T-cell (primary cell): Measurements from ENCODE around the gene PRM3. TPM values are rescaled to one million over a fixed set of nuclear protein-coding genes. Genes with fewer than 3 reads are reported as not detected.

Experiments
- ATAC-seq, 4 experiments: fragments of 200-7000 bp in 3 of 4; fragments of 150-1000 bp in 1 of 4; cut with Tn5 transposase; replicated peaks in 1 of 4; 1 replicate in 3 of 4; 2 replicates in 1 of 4; pipeline ENCODE4 v1.10.0; 2021; ENCODE audit warnings: moderate library complexity in 3 of 4, mild to moderate bottlenecking in 2 of 4, moderate number of reproducible peaks in 1 of 4
- CTCF ChIA-PET, 2 donors: fragments of 300-600 bp; sonication (Branson Sonifier 250); formaldehyde crosslinking; loops; one replicate each; lab custom pipeline; 2022; ENCODE audit warnings: antibody characterized with exemption in 2 of 2; lab: Charles Lee
- POLR2A ChIA-PET, 2 donors: fragments of 300-600 bp; sonication (Branson Sonifier 250); formaldehyde crosslinking; loops; one replicate each; lab custom pipeline; 2022; ENCODE audit warnings: antibody characterized with exemption in 2 of 2; lab: Charles Lee
- DNase-seq, 35 experiments: peaks; one replicate each; pipeline versions ENCODE4 v3.0.0 to v3.0.0-alpha.2; 2013 to 2023
- H3K27ac ChIP-seq: one replicate; pipeline ENCODE4 v1.5.1; 2013; ENCODE audit warnings: low read length
- H3K27me3 ChIP-seq, 2 experiments: replicated peaks in 1 of 2; 1 replicate in 1 of 2; 2 replicates in 1 of 2; pipeline versions ENCODE4 v1.6.1 to v1.7.0; 2013; ENCODE audit warnings: low read length in 1 of 2, mixed read lengths in 1 of 2; ENCODE audit not compliant: control insufficient read depth in 2 of 2, insufficient read depth in 2 of 2; ENCODE audit errors: extremely low read depth in 1 of 2
- H3K36me3 ChIP-seq, 2 donors: 1 replicate in 1 of 2; 2 replicates in 1 of 2; pipeline versions ENCODE4 v1.6.1 to v1.7.0; 2013; ENCODE audit warnings: low read length in 1 of 2; ENCODE audit not compliant: control insufficient read depth in 2 of 2, insufficient read depth in 1 of 2; ENCODE audit errors: extremely low read depth in 1 of 2
- H3K4me1 ChIP-seq, 2 experiments: 1 replicate in 1 of 2; 2 replicates in 1 of 2; pipeline versions ENCODE4 v1.6.1 to v1.7.0; 2013; ENCODE audit warnings: low read length in 2 of 2, mixed read lengths in 1 of 2; ENCODE audit not compliant: insufficient read depth in 2 of 2, control insufficient read depth in 1 of 2; ENCODE audit errors: extremely low read depth in 1 of 2
- H3K4me3 ChIP-seq, 2 donors: 1 replicate in 1 of 2; 2 replicates in 1 of 2; pipeline versions ENCODE4 v1.5.1 to v1.7.0; 2013; ENCODE audit warnings: mild to moderate bottlenecking in 2 of 2, low read length in 1 of 2, moderate library complexity in 1 of 2; ENCODE audit not compliant: control insufficient read depth in 1 of 2; ENCODE audit errors: extremely low read depth in 1 of 2
- H3K9me3 ChIP-seq: 2 replicates; pipeline ENCODE4 v1.7.0; 2013
- H3K27ac Mint-ChIP-seq, 2 donors: one replicate each; pipeline ENCODE4 v1.8.0; 2020 to 2021; ENCODE audit warnings: mild to moderate bottlenecking in 2 of 2, mixed read lengths in 2 of 2
- H3K27me3 Mint-ChIP-seq, 2 donors: one replicate each; pipeline ENCODE4 v1.8.0; 2021 to 2022; ENCODE audit warnings: mixed read lengths in 2 of 2
- H3K36me3 Mint-ChIP-seq: one replicate; pipeline ENCODE4 v1.8.0; 2021; ENCODE audit warnings: mixed read lengths
- H3K4me1 Mint-ChIP-seq, 3 donors: one replicate each; pipeline ENCODE4 v1.8.0; 2020 to 2022; ENCODE audit warnings: mixed read lengths in 3 of 3, mild to moderate bottlenecking in 1 of 3
- H3K4me3 Mint-ChIP-seq, 3 donors: one replicate each; pipeline ENCODE4 v1.8.0; 2020 to 2022; ENCODE audit warnings: mild to moderate bottlenecking in 3 of 3, mixed read lengths in 3 of 3, moderate library complexity in 3 of 3
- H3K9me3 Mint-ChIP-seq, 3 donors: one replicate each; pipeline ENCODE4 v1.8.0; 2020 to 2022; ENCODE audit warnings: mixed read lengths in 3 of 3
- WGBS: methylation state at CpG from one replicate; pipeline ENCODE4 v1.1.5; 2013; ENCODE audit warnings: missing lambda C conversion rate; ENCODE audit not compliant: insufficient coverage; 5-methylcytosine and 5-hydroxymethylcytosine counted together
- total RNA-seq, 35 experiments: library from RNA in 6 of 35; stranded (reverse) in 6 of 35; fragments of 120-200 nt in 1 of 35; gene quantifications; one replicate each; pipeline versions ENCODE4 v1.2.1 to v1.2.4 and lab custom pipeline; 2013 to 2026

The PRM3 gene
- total RNA-seq, 5 donors from 2014 or later (not counting 1 experiment from before 2014, with no cell fraction given) = not detected

DNA sequence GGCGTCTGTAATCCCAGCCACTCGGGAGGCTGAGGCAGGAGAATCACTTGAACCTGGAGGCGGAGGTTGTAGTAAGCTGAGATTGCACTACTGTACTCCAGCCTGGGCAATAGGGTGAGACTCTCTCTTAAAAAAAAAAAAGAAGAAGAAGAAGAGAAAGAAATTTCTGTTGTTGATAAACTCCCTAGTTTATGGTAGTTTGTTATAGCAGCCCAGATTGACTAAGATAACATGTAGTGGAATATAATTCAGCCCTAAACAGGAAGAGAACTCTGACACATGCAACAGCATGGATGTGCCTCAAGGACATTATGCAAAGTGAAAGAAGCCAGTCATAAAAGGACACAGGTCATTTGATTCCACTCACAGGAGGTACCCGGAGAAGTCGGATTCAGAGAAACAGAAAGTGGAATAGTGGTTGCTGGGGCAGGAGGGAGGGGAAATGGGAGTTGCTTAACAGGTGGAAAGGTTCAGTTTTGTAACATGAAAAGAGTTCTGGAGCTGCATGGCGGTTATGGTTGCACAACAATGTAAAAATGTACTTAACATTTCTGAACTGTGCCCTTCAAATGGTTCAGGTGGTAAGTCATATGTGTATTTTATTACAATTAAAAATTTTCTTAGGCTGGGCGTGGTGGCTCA lies 33.7 kb upstream of the PRM3 start:
- H3K36me3 ChIP-seq = no peaks in the 10 kb centered on the region
- H3K27me3 ChIP-seq = peaks cover 0 to 8% of the 10 kb centered on the region in 2 experiments
- Mint-ChIP-seq H3K27ac (no peak overlapping the region), H3K4me1 (peaks cover 24 to 33% (median 28%) of the 10 kb centered on the region in 3 donors), H3K4me3 (no peak overlapping the region), H3K9me3 (no peaks in the 10 kb centered on the region), H3K36me3 (no peaks in the 10 kb centered on the region), H3K27me3 (no peaks in the 10 kb centered on the region)
- DNase-seq (no peak), ATAC-seq (no peak)
- H3K27ac ChIP-seq = no peak overlapping the region
- CTCF ChIA-PET = no interaction called here
- H3K9me3 ChIP-seq = no peaks in the 10 kb centered on the region
- POLR2A ChIA-PET = no interaction called here
- H3K4me1 ChIP-seq = peaks cover 10 to 40% of the 10 kb centered on the region in 2 experiments
- no peak overlapping the region for H3K4me3 ChIP-seq
- 92% methylated on average over 4 of the region's 7 CpGs for WGBS

DNA sequence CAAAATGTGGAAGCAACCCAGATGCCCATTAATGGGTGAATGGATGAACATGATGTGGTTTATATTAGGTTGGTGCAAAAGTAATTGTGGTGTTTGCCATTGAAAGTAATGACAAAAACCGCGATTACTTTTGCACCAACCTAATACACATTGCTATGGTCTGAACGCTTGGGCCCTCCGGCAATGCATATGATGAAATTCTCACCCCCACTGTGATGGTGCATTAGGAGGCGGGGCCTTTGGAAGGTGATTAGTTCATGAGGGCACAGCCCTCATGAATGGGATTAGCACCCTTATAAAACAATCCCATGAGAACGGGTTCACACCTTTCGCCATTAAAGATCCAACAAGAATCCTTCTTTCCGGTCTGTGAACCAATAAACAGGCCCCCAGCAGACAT lies 33.0 kb upstream of the PRM3 start:
- no peak overlapping the region for H3K27ac ChIP-seq
- peaks cover 0 to 8% of the 10 kb centered on the region in 2 experiments for H3K27me3 ChIP-seq
- Mint-ChIP-seq H3K4me1 (peaks cover 17 to 27% (median 22%) of the 10 kb centered on the region in 3 donors), H3K9me3 (no peaks in the 10 kb centered on the region), H3K27ac (no peak overlapping the region), H3K36me3 (no peaks in the 10 kb centered on the region), H3K27me3 (no peaks in the 10 kb centered on the region), H3K4me3 (no peak overlapping the region)
- H3K4me1 ChIP-seq = peaks cover 7 to 33% of the 10 kb centered on the region in 2 experiments
- ChIA-PET CTCF (no interaction called here), POLR2A (no interaction called here)
- H3K9me3 ChIP-seq = no peaks in the 10 kb centered on the region
- ATAC-seq (no peak), DNase-seq (no peak)
- H3K36me3 ChIP-seq = no peaks in the 10 kb centered on the region
- no peak overlapping the region for H3K4me3 ChIP-seq
- 100% methylated on average over 2 of the region's 8 CpGs for WGBS

DNA sequence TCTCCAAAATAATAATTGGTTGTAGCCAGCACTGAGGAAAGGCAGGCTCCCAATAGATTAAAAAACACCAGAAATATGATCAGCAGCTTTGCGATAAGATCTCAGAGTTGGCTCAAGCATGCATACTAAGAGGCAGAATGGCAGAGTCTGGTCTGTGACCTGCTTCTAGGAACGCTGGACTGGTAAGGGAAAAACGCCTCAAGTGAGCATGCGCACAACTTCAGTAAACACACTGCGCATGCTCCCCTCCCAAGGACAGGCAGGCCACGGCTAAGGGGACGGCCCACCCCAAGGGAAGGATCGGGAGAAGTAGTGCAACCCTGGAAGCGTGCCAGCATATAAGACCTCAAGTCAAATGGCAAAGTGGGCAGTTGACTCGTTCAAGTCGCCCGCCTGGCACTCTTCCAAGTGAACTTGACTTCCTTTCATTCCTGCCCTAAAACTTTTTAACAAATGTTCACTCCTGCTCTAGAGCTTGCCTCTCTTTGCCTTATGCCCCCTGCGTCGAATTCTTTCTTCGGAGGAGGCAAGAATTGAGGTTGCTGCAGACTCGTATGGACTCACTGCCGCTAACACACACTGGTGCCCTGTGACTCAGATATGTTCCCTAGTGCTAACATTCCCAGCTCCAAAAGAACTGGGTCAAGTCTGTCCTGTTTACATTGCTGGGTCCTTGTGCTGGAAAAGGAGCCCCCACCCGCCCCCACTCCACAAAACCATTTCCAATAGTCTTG lies 30.1 kb upstream of the PRM3 start:
- Histone ChIP-seq H3K27ac (no peak overlapping the region), H3K36me3 (no peaks in the 10 kb centered on the region), H3K4me3 (no peak overlapping the region), H3K4me1 (peaks cover 5 to 12% of the 10 kb centered on the region in 2 experiments), H3K9me3 (no peaks in the 10 kb centered on the region), H3K27me3 (peaks cover 0 to 8% of the 10 kb centered on the region in 2 experiments)
- H3K36me3 Mint-ChIP-seq = no peaks in the 10 kb centered on the region
- peaks cover 8 to 15% (median 8%) of the 10 kb centered on the region in 3 donors for H3K4me1 Mint-ChIP-seq
- CTCF ChIA-PET = interaction anchor here in 1 of 2 donors (0.5 kb wide), 1 partner anchor 315 kb away, joined by 6 read pairs; no protein-coding TSS in a partner anchor
- DNase-seq = no peak
- H3K27ac Mint-ChIP-seq = no peak overlapping the region
- no peak overlapping the region for H3K4me3 Mint-ChIP-seq
- H3K9me3 Mint-ChIP-seq = no peaks in the 10 kb centered on the region
- no peak for ATAC-seq
- no peaks in the 10 kb centered on the region for H3K27me3 Mint-ChIP-seq
- WGBS = 88% methylated on average over 18 of the region's 18 CpGs
- POLR2A ChIA-PET = no interaction called here

DNA sequence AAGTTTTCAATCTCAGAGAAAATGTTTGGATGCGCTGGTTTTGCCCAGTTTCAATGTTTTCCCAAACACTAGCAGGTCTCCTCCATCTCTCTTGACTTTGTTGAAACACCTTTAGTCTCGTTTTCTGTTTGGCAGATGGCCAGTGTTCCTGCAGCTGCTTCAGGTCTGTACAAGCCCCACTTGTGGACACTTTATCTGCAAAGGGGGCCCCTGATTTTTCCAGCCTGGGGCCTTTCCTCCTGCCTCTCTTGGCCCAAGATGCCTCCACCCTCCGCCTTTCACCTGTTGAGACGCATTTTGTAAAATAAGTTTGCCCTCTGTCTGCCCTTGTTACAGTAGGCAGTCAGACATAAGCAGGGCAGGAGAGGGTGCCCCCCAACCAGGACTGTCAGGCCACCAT lies 29.5 kb upstream of the PRM3 start:
- Mint-ChIP-seq H3K36me3 (no peaks in the 10 kb centered on the region), H3K9me3 (no peaks in the 10 kb centered on the region), H3K27me3 (no peaks in the 10 kb centered on the region), H3K4me3 (no peak overlapping the region), H3K4me1 (peaks cover 11 to 17% (median 14%) of the 10 kb centered on the region in 3 donors), H3K27ac (no peak overlapping the region)
- no peak overlapping the region for H3K27ac ChIP-seq
- no peak overlapping the region for H3K4me3 ChIP-seq
- peaks cover 11 to 12% of the 10 kb centered on the region in 2 experiments for H3K4me1 ChIP-seq
- no peaks in the 10 kb centered on the region for H3K36me3 ChIP-seq
- POLR2A ChIA-PET = no interaction called here
- peaks cover 0 to 7% of the 10 kb centered on the region in 2 experiments for H3K27me3 ChIP-seq
- ATAC-seq = no peak
- no peaks in the 10 kb centered on the region for H3K9me3 ChIP-seq
- CTCF ChIA-PET = no interaction called here
- 92% methylated on average over 2 of the region's 4 CpGs for WGBS
- no peak for DNase-seq

DNA sequence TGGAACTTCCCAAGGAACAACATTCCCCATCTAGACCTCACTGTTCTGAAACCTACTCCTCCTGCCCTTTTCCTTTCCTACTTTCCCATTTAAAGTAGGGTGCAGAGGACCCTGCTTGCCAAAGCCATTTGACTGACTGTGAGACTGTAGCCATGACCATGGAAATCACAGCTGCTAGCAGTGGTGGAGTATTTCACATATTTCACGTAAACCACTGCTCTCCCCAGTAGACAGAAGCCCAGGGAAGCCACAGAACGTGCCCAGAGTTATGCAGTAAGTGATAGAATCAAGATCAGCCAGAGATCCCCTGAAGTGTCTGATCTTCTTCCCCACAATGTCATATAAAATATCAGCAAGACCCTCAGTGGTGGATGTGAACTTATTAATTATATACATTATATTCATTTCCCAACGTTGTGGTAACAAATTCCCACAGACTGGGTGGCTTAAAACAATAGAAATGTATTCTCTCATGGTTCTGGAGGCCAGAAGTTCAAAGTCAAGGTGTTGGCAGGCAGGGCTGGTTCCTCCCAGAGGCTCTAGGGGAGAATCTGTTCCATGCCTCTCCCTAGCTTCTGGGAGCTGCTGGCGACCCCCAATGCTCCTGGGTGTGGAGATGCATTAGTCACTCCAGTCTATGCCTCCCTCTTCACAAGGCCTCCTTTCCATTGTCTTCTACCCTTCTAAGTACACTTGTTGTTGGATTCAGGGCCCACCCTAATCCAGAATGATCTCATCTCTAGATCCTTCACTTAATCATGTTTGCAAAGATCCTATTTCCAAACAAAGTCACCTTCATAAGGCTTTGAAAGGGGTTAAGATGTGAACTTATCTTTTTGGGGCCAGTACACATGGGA lies 28.4 kb upstream of the PRM3 start:
- no peaks in the 10 kb centered on the region for H3K9me3 ChIP-seq
- H3K4me3 ChIP-seq = no peak overlapping the region
- no peaks in the 10 kb centered on the region for H3K36me3 ChIP-seq
- no peak overlapping the region for H3K4me3 Mint-ChIP-seq
- H3K27me3 ChIP-seq = peaks cover 0 to 6% of the 10 kb centered on the region in 2 experiments
- H3K36me3 Mint-ChIP-seq = no peaks in the 10 kb centered on the region
- H3K9me3 Mint-ChIP-seq = no peaks in the 10 kb centered on the region
- H3K27ac ChIP-seq = no peak overlapping the region
- peaks cover 20 to 25% (median 25%) of the 10 kb centered on the region in 3 donors for H3K4me1 Mint-ChIP-seq
- peaks cover 19 to 23% of the 10 kb centered on the region in 2 experiments for H3K4me1 ChIP-seq
- ChIA-PET CTCF (interaction anchor here in 1 of 2 donors (0.7 kb wide), 1 partner anchor 47 kb away, joined by 4 read pairs; no protein-coding TSS in a partner anchor), POLR2A (no interaction called here)
- H3K27me3 Mint-ChIP-seq = no peaks in the 10 kb centered on the region
- no peak overlapping the region for H3K27ac Mint-ChIP-seq
- WGBS = no CpG with 5 or more reads among the region's 4 CpGs
- ATAC-seq (no peak), DNase-seq (no peak)

DNA sequence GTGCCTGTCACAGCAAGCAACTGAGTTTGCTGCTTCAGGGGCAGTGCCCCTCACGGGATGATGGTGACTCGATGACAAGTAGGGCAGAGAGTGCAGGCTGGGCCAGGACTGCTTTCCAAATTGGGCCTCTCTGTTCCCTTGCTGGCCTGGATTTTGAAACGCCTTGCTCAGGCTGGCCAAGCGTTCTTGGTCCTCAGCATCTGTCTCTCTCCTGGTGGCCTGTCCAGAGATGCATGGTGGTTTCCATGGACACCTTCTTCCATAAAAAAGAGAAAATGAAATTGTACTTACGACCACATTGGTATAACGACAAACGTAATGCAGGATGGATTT lies 27.1 kb upstream of the PRM3 start:
- H3K27ac Mint-ChIP-seq = no peak overlapping the region
- ChIA-PET POLR2A (no interaction called here), CTCF (no interaction called here)
- H3K4me3 Mint-ChIP-seq = no peak overlapping the region
- H3K27me3 Mint-ChIP-seq = no peaks in the 10 kb centered on the region
- no peak for DNase-seq
- WGBS = 88% methylated on average over 7 of the region's 7 CpGs
- ATAC-seq = no peak
- peaks cover 0 to 12% of the 10 kb centered on the region in 2 experiments for H3K27me3 ChIP-seq
- H3K27ac ChIP-seq = no peak overlapping the region
- H3K4me1 ChIP-seq = peaks cover 22 to 32% of the 10 kb centered on the region in 2 experiments
- H3K4me1 Mint-ChIP-seq = peaks cover 25 to 30% (median 27%) of the 10 kb centered on the region in 3 donors
- H3K36me3 ChIP-seq = no peaks in the 10 kb centered on the region
- no peaks in the 10 kb centered on the region for H3K9me3 ChIP-seq
- H3K4me3 ChIP-seq = no peak overlapping the region
- H3K36me3 Mint-ChIP-seq = no peaks in the 10 kb centered on the region
- H3K9me3 Mint-ChIP-seq = no peaks in the 10 kb centered on the region
